Keratinocyte (primary cell): ENCODE measurements around the gene GLT8D1.

ENCODE experiments used
- EZH2 ChIP-seq: IDR thresholded peaks from one replicate; pipeline ENCODE4 v1.6.1; 2012; ENCODE audit warnings: inconsistent platforms, mild to moderate bottlenecking, low read length, moderate library complexity
- TF ChIP-seq, protein P1 (sequence below), 3 experiments: IDR thresholded peaks in 1 of 3; conservative IDR thresholded peaks in 1 of 3; optimal IDR thresholded peaks in 1 of 3; 2 replicates in 2 of 3; 3 replicates in 1 of 3; pipeline versions ENCODE3 to v1.5.1; 2011; ENCODE audit warnings: low read length in 3 of 3, mild to moderate bottlenecking in 3 of 3, moderate library complexity in 2 of 3, control low read depth in 1 of 3, inconsistent platforms in 1 of 3; ENCODE audit not compliant: insufficient read depth in 2 of 3; ENCODE audit errors: extremely low read depth in 1 of 3

DNA sequence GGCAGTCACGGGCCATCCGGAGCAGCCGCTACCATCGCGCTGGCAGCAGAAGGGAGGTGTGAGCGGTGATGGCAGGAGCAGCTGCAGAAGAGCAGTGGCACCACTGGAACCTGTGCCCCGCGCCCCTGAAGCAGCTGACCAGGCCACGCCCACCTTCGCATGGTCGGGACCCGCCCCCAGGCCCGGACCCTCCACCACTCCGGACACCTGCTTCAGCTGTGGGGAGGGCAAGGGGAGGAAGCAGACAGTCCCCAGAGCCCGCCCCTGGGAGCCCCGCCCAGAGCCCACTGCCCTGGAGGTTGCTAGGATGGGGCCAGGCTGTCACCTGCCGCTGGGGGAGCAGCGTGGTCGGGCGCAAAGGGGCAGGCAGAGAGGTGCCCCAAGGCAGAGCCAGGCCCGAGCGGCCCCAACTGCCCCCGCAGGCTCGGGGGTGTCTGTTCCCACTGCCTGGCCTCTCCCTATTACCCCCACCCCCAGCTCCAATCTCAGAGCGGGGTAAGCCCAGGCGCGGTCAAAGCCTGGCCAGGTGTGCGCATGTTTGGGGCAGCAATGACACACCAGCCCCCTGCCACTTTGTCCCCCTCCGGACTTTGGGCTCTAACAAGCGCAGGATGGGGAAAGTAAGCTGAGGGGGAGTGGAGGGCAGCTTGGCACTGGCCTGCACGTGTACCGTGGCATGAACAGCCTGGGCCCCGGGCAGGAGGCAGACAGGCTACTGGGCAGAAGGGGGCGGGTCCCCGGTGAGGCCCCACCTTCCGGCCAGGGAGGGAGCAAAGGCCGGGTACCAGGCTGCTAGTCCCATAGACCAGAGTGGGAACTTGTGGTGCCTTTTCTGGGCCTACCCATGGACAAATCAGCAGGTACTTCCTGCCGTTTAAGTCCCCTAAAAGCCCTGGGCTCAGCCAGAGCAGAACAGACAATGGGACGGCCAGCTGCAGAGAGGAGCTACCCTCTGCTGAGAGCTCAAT lies 9.0 kb upstream of the GLT8D1 start:
- TF ChIP-seq, protein P1, sequence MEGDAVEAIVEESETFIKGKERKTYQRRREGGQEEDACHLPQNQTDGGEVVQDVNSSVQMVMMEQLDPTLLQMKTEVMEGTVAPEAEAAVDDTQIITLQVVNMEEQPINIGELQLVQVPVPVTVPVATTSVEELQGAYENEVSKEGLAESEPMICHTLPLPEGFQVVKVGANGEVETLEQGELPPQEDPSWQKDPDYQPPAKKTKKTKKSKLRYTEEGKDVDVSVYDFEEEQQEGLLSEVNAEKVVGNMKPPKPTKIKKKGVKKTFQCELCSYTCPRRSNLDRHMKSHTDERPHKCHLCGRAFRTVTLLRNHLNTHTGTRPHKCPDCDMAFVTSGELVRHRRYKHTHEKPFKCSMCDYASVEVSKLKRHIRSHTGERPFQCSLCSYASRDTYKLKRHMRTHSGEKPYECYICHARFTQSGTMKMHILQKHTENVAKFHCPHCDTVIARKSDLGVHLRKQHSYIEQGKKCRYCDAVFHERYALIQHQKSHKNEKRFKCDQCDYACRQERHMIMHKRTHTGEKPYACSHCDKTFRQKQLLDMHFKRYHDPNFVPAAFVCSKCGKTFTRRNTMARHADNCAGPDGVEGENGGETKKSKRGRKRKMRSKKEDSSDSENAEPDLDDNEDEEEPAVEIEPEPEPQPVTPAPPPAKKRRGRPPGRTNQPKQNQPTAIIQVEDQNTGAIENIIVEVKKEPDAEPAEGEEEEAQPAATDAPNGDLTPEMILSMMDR (optimal IDR thresholded peaks at IDR 0.05 in 1 of 3, IDR thresholded peaks at IDR 0.05 in 1 of 3, conservative IDR thresholded peaks at IDR 0.05 in 1 of 3; ENCODE audit: extremely low read depth in 1 of 3, insufficient read depth in 2 of 3, low read length in 3 of 3), result no peak
- TF ChIP-seq EZH2, result no peak
